WTC11 (cell line): ENCODE results near the gene CARS2. TPM values are rescaled to one million over a fixed set of nuclear protein-coding genes. Genes with fewer than 3 reads are reported as not detected.

ENCODE experiments used
- ATAC-seq: fragments of 200-7000 bp; cut with Tn5 transposase; 2 replicates; pipeline ENCODE4 v1.10.0; 2021; ENCODE audit warnings: mild to moderate bottlenecking, moderate library complexity
- CTCF ChIA-PET: fragments of 300-600 bp; sonication (Branson Sonifier 250); formaldehyde crosslinking; loops from one replicate; lab custom pipeline; 2021; ENCODE audit warnings: antibody characterized with exemption; lab: Charles Lee
- POLR2A ChIA-PET: fragments of 350-600 bp; sonication (Branson Sonifier 250); formaldehyde crosslinking; loops from one replicate; lab custom pipeline; 2021; ENCODE audit warnings: antibody characterized with exemption; lab: Charles Lee
- DNase-seq: peaks from one replicate; pipeline ENCODE4 v3.0.0; 2021; ENCODE audit warnings: low spot score
- H3K27ac Mint-ChIP-seq: 2 replicates; pipeline ENCODE4 v1.8.0; 2021; ENCODE audit warnings: mixed read lengths
- H3K27me3 Mint-ChIP-seq: 2 replicates; pipeline ENCODE4 v1.8.0; 2021; ENCODE audit warnings: low read depth, mild to moderate bottlenecking, moderate library complexity, mixed read lengths
- H3K36me3 Mint-ChIP-seq: 2 replicates; pipeline ENCODE4 v1.8.0; 2021; ENCODE audit warnings: mixed read lengths
- H3K4me1 Mint-ChIP-seq: 2 replicates; pipeline ENCODE4 v1.8.0; 2022; ENCODE audit warnings: mixed read lengths
- H3K4me3 Mint-ChIP-seq: 2 replicates; pipeline ENCODE4 v1.8.0; 2021; ENCODE audit warnings: mild to moderate bottlenecking, moderate library complexity, mixed read lengths
- H3K9me3 Mint-ChIP-seq: 2 replicates; pipeline ENCODE4 v1.8.0; 2021; ENCODE audit warnings: mixed read lengths
- CDX4 ChIP-seq: fragments of 250-450 bp; sonication (Bioruptor Pico); IDR thresholded peaks from 2 replicates; pipeline ENCODE4 v1.9.0; 2021; ENCODE audit warnings: moderate library complexity, mild to moderate bottlenecking, inconsistent platforms, borderline replicate concordance
- ELF4 ChIP-seq: sonication (generic); formaldehyde crosslinking; IDR thresholded peaks from 2 replicates; pipeline ENCODE4 v1.8.1; 2022; ENCODE audit warnings: low read depth, mild to moderate bottlenecking, moderate library complexity, missing genetic modification reagents
- KAT7 ChIP-seq: sonication (generic); formaldehyde crosslinking; IDR thresholded peaks from 2 replicates; pipeline ENCODE4 v1.8.1; 2023; ENCODE audit warnings: missing genetic modification reagents, mild to moderate bottlenecking, borderline replicate concordance
- NFYB ChIP-seq: sonication (generic); formaldehyde crosslinking; conservative IDR thresholded peaks from 2 replicates; pipeline ENCODE4 v1.8.0; 2022; ENCODE audit warnings: low read depth, missing genetic modification reagents
- NR3C1 ChIP-seq: sonication (generic); formaldehyde crosslinking; conservative IDR thresholded peaks from 2 replicates; pipeline ENCODE4 v1.8.1; 2023; ENCODE audit warnings: low read depth, mild to moderate bottlenecking, missing genetic modification reagents
- PRRX2 ChIP-seq: fragments of 250-450 bp; sonication (Bioruptor Pico); IDR thresholded peaks from 2 replicates; pipeline ENCODE4 v1.8.0; 2021; ENCODE audit warnings: mild to moderate bottlenecking
- SMAD4 ChIP-seq: sonication (generic); formaldehyde crosslinking; IDR thresholded peaks from 2 replicates; pipeline ENCODE4 v1.8.0; 2022; ENCODE audit warnings: mild to moderate bottlenecking, missing genetic modification reagents
- SOX15 ChIP-seq: fragments of 250-450 bp; sonication (Bioruptor Pico); IDR thresholded peaks from 2 replicates; pipeline ENCODE4 v1.9.0; 2021; ENCODE audit warnings: mild to moderate bottlenecking
- TEAD1 ChIP-seq: sonication (generic); formaldehyde crosslinking; IDR thresholded peaks from 2 replicates; pipeline ENCODE4 v1.8.0; 2022; ENCODE audit warnings: mild to moderate bottlenecking, missing genetic modification reagents
- total RNA-seq: library from RNA; stranded (reverse); gene quantifications from 3 replicates; pipeline ENCODE4 v1.2.3, GENCODE V29; 2021
- TF ChIP-seq, protein P1 (sequence below): sonication (generic); formaldehyde crosslinking; IDR thresholded peaks from 2 replicates; pipeline ENCODE4 v1.8.0; 2023; ENCODE audit warnings: missing genetic modification reagents, mild to moderate bottlenecking, borderline replicate concordance
- TF ChIP-seq, protein P2 (sequence below): sonication (generic); formaldehyde crosslinking; IDR thresholded peaks from 2 replicates; pipeline ENCODE4 v1.8.0; 2022; ENCODE audit warnings: mild to moderate bottlenecking, missing genetic modification reagents
- TF ChIP-seq, protein P3 (sequence below): sonication (generic); formaldehyde crosslinking; IDR thresholded peaks from 2 replicates; pipeline ENCODE4 v1.8.1; 2023; ENCODE audit warnings: mild to moderate bottlenecking, missing genetic modification reagents
- TF ChIP-seq, protein P4 (sequence below): sonication (generic); formaldehyde crosslinking; IDR thresholded peaks from 2 replicates; pipeline ENCODE4 v1.8.1; 2022; ENCODE audit warnings: missing genetic modification reagents, borderline replicate concordance
- TF ChIP-seq, protein P5 (sequence below): fragments of 250-450 bp; sonication (Bioruptor Pico); conservative IDR thresholded peaks from 2 replicates; pipeline ENCODE4 v1.9.0; 2021; ENCODE audit warnings: mild to moderate bottlenecking

Gene CARS2
- total RNA-seq, 1 experiment from 2014 or later: 39.9 TPM

- 0 out of 2 replicates have a peak overlapping the region, but pooled peaks have one; percentile 5 for H3K27ac Mint-ChIP-seq
- no peaks in the 10 kb centered on the region for H3K9me3 Mint-ChIP-seq
- H3K4me3 Mint-ChIP-seq: no peak overlapping the region
- H3K4me1 Mint-ChIP-seq: 0 out of 2 replicates have a peak, but pooled peaks cover 9% of the 10 kb centered on the region
- no peaks in the 10 kb centered on the region for H3K27me3 Mint-ChIP-seq
- ATAC-seq (no peak), DNase-seq (no peak)
- CTCF ChIA-PET: interaction anchor here (1.3 to 2.1 kb wide), 3 partner anchors 13 to 141 kb away, joined by 3 to 7 read pairs (median 7); no protein-coding TSS in a partner anchor
- no peak for TF ChIP-seq CDX4 (CRISPR knock-in tag)
- TF ChIP-seq, protein P1, sequence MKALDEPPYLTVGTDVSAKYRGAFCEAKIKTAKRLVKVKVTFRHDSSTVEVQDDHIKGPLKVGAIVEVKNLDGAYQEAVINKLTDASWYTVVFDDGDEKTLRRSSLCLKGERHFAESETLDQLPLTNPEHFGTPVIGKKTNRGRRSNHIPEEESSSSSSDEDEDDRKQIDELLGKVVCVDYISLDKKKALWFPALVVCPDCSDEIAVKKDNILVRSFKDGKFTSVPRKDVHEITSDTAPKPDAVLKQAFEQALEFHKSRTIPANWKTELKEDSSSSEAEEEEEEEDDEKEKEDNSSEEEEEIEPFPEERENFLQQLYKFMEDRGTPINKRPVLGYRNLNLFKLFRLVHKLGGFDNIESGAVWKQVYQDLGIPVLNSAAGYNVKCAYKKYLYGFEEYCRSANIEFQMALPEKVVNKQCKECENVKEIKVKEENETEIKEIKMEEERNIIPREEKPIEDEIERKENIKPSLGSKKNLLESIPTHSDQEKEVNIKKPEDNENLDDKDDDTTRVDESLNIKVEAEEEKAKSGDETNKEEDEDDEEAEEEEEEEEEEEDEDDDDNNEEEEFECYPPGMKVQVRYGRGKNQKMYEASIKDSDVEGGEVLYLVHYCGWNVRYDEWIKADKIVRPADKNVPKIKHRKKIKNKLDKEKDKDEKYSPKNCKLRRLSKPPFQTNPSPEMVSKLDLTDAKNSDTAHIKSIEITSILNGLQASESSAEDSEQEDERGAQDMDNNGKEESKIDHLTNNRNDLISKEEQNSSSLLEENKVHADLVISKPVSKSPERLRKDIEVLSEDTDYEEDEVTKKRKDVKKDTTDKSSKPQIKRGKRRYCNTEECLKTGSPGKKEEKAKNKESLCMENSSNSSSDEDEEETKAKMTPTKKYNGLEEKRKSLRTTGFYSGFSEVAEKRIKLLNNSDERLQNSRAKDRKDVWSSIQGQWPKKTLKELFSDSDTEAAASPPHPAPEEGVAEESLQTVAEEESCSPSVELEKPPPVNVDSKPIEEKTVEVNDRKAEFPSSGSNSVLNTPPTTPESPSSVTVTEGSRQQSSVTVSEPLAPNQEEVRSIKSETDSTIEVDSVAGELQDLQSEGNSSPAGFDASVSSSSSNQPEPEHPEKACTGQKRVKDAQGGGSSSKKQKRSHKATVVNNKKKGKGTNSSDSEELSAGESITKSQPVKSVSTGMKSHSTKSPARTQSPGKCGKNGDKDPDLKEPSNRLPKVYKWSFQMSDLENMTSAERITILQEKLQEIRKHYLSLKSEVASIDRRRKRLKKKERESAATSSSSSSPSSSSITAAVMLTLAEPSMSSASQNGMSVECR (CRISPR knock-in tag): no peak
- TF ChIP-seq, protein P2, sequence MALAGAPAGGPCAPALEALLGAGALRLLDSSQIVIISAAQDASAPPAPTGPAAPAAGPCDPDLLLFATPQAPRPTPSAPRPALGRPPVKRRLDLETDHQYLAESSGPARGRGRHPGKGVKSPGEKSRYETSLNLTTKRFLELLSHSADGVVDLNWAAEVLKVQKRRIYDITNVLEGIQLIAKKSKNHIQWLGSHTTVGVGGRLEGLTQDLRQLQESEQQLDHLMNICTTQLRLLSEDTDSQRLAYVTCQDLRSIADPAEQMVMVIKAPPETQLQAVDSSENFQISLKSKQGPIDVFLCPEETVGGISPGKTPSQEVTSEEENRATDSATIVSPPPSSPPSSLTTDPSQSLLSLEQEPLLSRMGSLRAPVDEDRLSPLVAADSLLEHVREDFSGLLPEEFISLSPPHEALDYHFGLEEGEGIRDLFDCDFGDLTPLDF: no peak
- TF ChIP-seq SOX15 (CRISPR knock-in tag): no peak
- TF ChIP-seq, protein P3, sequence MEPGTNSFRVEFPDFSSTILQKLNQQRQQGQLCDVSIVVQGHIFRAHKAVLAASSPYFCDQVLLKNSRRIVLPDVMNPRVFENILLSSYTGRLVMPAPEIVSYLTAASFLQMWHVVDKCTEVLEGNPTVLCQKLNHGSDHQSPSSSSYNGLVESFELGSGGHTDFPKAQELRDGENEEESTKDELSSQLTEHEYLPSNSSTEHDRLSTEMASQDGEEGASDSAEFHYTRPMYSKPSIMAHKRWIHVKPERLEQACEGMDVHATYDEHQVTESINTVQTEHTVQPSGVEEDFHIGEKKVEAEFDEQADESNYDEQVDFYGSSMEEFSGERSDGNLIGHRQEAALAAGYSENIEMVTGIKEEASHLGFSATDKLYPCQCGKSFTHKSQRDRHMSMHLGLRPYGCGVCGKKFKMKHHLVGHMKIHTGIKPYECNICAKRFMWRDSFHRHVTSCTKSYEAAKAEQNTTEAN (CRISPR knock-in tag): no peak
- TF ChIP-seq NFYB (CRISPR knock-in tag): no peak
- no peak for TF ChIP-seq KAT7 (CRISPR knock-in tag)
- no peak for TF ChIP-seq ELF4
- TF ChIP-seq, protein P4, sequence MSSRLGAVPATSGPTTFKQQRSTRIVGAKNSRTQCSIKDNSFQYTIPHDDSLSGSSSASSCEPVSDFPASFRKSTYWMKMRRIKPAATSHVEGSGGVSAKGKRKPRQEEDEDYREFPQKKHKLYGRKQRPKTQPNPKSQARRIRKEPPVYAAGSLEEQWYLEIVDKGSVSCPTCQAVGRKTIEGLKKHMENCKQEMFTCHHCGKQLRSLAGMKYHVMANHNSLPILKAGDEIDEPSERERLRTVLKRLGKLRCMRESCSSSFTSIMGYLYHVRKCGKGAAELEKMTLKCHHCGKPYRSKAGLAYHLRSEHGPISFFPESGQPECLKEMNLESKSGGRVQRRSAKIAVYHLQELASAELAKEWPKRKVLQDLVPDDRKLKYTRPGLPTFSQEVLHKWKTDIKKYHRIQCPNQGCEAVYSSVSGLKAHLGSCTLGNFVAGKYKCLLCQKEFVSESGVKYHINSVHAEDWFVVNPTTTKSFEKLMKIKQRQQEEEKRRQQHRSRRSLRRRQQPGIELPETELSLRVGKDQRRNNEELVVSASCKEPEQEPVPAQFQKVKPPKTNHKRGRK (CRISPR knock-in tag): no peak
- no peak for TF ChIP-seq SMAD4 (CRISPR knock-in tag)
- no peak for TF ChIP-seq NR3C1 (CRISPR knock-in tag)
- TF ChIP-seq, protein P5, sequence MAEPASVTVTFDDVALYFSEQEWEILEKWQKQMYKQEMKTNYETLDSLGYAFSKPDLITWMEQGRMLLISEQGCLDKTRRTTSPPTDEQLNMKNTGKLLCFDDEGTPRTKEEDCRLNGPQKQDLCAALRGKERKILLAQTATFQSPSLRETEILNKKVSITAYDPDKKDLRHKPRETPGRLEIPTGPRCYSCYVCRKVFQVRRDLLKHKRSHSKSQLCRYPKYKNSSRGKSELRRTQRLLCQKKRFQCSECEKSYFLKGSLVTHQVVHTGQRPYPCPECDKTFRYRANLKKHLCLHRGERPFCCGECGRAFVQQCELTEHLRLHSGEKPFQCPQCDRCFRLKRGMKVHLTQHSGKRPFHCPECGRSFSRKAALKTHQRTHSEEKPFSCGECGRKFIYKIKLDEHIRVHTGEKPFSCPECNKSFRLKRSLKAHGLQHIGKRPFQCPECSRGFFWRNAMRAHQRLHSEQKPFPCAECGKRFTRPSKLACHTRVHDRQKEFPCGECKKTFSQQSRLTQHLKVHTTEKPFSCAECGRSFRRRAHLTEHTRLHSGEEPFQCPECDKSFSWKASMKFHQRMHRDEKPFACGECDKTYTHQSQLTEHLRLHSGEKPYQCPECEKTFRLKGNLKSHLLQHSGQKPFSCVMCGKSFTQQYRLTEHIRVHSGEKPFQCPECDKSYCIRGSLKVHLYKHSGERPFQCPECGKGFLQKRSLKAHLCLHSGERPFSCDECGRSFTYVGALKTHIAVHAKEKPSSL (CRISPR knock-in tag): no peak
- no peak for TF ChIP-seq PRRX2 (CRISPR knock-in tag)
- no peak for TF ChIP-seq TEAD1 (CRISPR knock-in tag)
- H3K36me3 Mint-ChIP-seq: no peaks in the 10 kb centered on the region
- POLR2A ChIA-PET: interaction anchor here (0.6 kb wide), 1 partner anchor 36 kb away, joined by 3 read pairs; no protein-coding TSS in a partner anchor
These were observed 108.8 kb downstream of the CARS2 start for GRCh38 chr13:110597041-110597689.
